Measurements from ENCODE around the gene DHX32.
"Not testable (repeated sequence)": the region's sequence is repeated elsewhere in the genome, so short reads cannot be mapped to it uniquely, and the experiment has no call there.

The DHX32 gene

GRCh38 chr10:125895130-125896087 lies 14.3 kb upstream of the DHX32 start:
- DNase-seq: peak; percentile 5

GRCh38 chr10:125894176-125894575 lies 13.1 kb upstream of the DHX32 start:
- DNase-seq: not testable (repeated sequence)

GRCh38 chr10:125892402-125892801 lies 11.3 kb upstream of the DHX32 start:
- DNase-seq: not testable (repeated sequence)

- DNase-seq: not testable (repeated sequence)
Observed at GRCh38 chr10:125889441-125889840, 8.3 kb upstream of the DHX32 start.

GRCh38 chr10:125886914-125887512 lies 5.9 kb upstream of the DHX32 start:
- no peak for DNase-seq

- no peak for DNase-seq
Observed at GRCh38 chr10:125883211-125883610, 2.1 kb upstream of the DHX32 start.

- no peak for DNase-seq
Observed at GRCh38 chr10:125882596-125882995, 1.5 kb upstream of the DHX32 start.

GRCh38 chr10:125880719-125881118 lies 373 bp downstream of the DHX32 start:
- no peak for DNase-seq

- DNase-seq: no peak
Observed at GRCh38 chr10:125878957-125879835, 1.9 kb downstream of the DHX32 start.

GRCh38 chr10:125871338-125871737 lies 9.8 kb downstream of the DHX32 start:
- DNase-seq: no peak

- DNase-seq: peak; percentile 24
Observed at GRCh38 chr10:125868372-125868975, 12.6 kb downstream of the DHX32 start.

- no peak for DNase-seq
Observed at GRCh38 chr10:125866421-125867029, 14.6 kb downstream of the DHX32 start.

- no peak for DNase-seq
Observed at GRCh38 chr10:125865120-125865519, 16.0 kb downstream of the DHX32 start.

- DNase-seq: no peak
Observed at GRCh38 chr10:125859128-125859817, 21.8 kb downstream of the DHX32 start.

- no peak for DNase-seq
Observed at GRCh38 chr10:125857185-125857760, 23.8 kb downstream of the DHX32 start.

GRCh38 chr10:125852487-125852886 lies 28.6 kb downstream of the DHX32 start:
- no peak for DNase-seq

GRCh38 chr10:125850766-125851731 lies 30.0 kb downstream of the DHX32 start:
- no peak for DNase-seq

GRCh38 chr10:125849448-125849847 lies 31.6 kb downstream of the DHX32 start:
- no peak for DNase-seq

- no peak for DNase-seq
Observed at GRCh38 chr10:125848857-125849256, 32.2 kb downstream of the DHX32 start.

- DNase-seq: no peak
Observed at GRCh38 chr10:125848371-125848770, 32.7 kb downstream of the DHX32 start.
